Measurements from ENCODE around the gene CHM.
A peak's percentile ranks its signal among the peaks of the same experiment; 100 is the strongest.
"Not testable (repeated sequence)": the region's sequence is repeated elsewhere in the genome, so short reads cannot be mapped to it uniquely, and the experiment has no call there.

Gene CHM

DNA sequence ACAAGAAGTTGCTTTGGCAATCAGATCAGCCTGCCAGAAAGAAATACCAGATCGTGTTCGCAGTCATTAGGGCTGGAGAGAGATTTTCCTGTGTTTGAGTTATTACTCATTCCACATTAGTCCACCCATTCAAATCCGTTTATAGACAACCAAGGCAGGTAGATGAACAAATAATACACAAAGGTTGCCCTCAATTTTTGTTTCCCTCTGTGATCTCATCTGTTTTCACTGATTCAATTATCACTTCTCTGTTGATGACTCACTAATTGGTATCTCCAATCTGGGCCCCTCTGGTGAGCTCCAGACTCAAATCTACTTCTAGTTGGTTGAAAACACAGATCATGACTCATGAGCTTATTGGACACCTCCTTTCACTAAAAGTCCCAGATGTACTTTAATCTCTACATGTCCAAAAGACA, 54.5 kb downstream of the CHM start:
- TF ChIP-seq CTCF (IDR thresholded peaks at IDR 0.05; ENCODE audit: low read depth, low read length): no peak
- no peak overlapping the region for H3K4me3 ChIP-seq (ENCODE audit: low read depth, low read length)
- DNase-seq (ENCODE audit: low read depth, low spot score): peak; percentile 44
- in situ Hi-C loops (cut with HindIII; ENCODE audit: low sequenced_read_pairs): no loop called here

DNA sequence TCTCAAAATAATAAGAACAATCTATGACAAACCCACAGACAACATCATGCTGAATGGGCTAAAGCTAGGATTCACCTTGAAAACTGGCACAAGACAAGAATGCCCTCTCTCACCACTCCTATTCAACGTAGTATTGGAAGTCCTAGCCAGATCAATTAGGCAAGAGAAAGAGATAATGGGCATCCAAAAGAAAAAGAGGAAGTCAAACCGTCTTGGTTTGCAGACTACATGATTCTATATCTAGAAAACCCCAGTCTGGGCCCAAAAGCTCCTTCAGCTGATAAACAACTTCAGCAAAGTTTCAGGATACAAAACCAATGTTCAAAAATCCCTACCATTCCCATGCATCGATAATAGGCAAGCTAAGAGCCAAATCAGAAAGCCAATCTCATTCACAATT, 59.0 kb downstream of the CHM start:
- no peak overlapping the region for H3K4me3 ChIP-seq (ENCODE audit: low read depth, low read length)
- in situ Hi-C loops (cut with HindIII; ENCODE audit: low sequenced_read_pairs): no loop called here
- no peak for TF ChIP-seq CTCF (IDR thresholded peaks at IDR 0.05; ENCODE audit: low read depth, low read length)
- DNase-seq (ENCODE audit: low read depth, low spot score): no peak

GRCh38 chrX:85980286-85980685, 67.1 kb downstream of the CHM start:
- no peak overlapping the region for H3K4me3 ChIP-seq (ENCODE audit: low read depth, low read length)
- in situ Hi-C loops (cut with HindIII; ENCODE audit: low sequenced_read_pairs): no loop called here
- no peak for DNase-seq (ENCODE audit: low read depth, low spot score)
- TF ChIP-seq CTCF (IDR thresholded peaks at IDR 0.05; ENCODE audit: low read depth, low read length): no peak

GRCh38 chrX:85977218-85977617, 70.1 kb downstream of the CHM start:
- in situ Hi-C loops (cut with HindIII; ENCODE audit: low sequenced_read_pairs): no loop called here
- no peak for DNase-seq (ENCODE audit: low read depth, low spot score)

GRCh38 chrX:85972351-85972750, 75.0 kb downstream of the CHM start:
- in situ Hi-C loops (cut with HindIII; ENCODE audit: low sequenced_read_pairs); H3K4me3 ChIP-seq (ENCODE audit: low read depth, low read length); DNase-seq (ENCODE audit: low read depth, low spot score): not testable (repeated sequence)

More at GRCh38 chrX:85977218-85977617, 70.1 kb downstream of the CHM start:
- no peak for TF ChIP-seq CTCF (IDR thresholded peaks at IDR 0.05; ENCODE audit: low read depth, low read length)
- H3K4me3 ChIP-seq (ENCODE audit: low read depth, low read length): no peak overlapping the region

DNA sequence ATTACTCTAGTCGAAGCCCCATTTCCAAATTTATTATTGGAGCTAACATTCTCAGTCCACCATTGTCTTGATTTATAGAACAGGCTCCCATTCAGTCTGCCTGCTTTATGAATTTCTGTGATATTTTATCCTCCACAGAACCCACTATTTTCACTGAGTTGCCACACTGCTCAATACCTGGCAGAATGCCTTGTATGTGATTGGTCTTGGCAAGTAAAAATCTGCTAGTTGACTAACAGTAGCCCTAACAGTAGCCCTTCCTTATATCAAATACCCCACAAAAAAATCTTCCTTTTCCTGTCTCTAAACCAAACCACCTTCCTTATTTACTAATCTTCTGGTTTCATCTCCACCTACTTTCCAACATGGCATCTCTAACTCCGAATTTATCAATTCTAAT, 82.6 kb downstream of the CHM start:
- DNase-seq (ENCODE audit: low read depth, low spot score): no peak
- TF ChIP-seq CTCF (IDR thresholded peaks at IDR 0.05; ENCODE audit: low read depth, low read length): no peak
- in situ Hi-C loops (cut with HindIII; ENCODE audit: low sequenced_read_pairs): no loop called here
- no peak overlapping the region for H3K4me3 ChIP-seq (ENCODE audit: low read depth, low read length)

DNA sequence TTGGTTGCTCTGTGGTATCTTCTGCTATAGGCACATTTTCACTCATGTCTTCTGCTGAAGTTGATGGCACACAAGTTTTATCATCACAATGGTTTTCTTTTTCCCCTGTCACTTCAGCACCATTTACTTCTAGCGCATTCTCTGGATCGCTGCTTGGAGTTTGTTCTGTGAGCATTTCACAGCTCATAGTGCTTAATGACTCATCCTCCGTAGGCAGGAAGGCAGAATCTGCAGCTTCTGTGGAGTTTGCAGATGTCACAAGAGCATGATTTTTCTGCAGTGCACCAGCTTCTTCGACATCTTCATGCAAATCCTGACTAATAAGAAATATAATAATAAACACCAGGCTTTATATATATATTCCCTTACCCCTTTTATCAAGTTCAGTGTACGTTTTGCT, 83.6 kb downstream of the CHM start:
- peak; percentile 74 for DNase-seq (ENCODE audit: low read depth, low spot score)
- TF ChIP-seq CTCF (IDR thresholded peaks at IDR 0.05; ENCODE audit: low read depth, low read length): no peak
- in situ Hi-C loops (cut with HindIII; ENCODE audit: low sequenced_read_pairs): no loop called here
- H3K4me3 ChIP-seq (ENCODE audit: low read depth, low read length): no peak overlapping the region
